Thyroid gland (tissue), 4 donors: ENCODE measurements around the gene KLHL17.

Experiments
- CTCF ChIP-seq, 6 experiments: fragments of 200-600 bp in 3 of 6; fragments of 450-650 bp in 3 of 6; sonication (generic) in 3 of 6; IDR thresholded peaks; one replicate each; pipeline ENCODE4 v1.5.1; 2016 to 2019; ENCODE audit warnings: antibody characterized with exemption in 6 of 6, mild to moderate bottlenecking in 2 of 6, inconsistent platforms in 1 of 6, moderate library complexity in 1 of 6
- POLR2A ChIP-seq, 2 donors: fragments of 450-650 bp; IDR thresholded peaks; one replicate each; pipeline ENCODE4 v1.6.1; 2017; ENCODE audit warnings: antibody characterized with exemption in 2 of 2, mild to moderate bottlenecking in 2 of 2, moderate library complexity in 1 of 2

- TF ChIP-seq POLR2A (IDR thresholded peaks at IDR 0.05) (no peak), CTCF (IDR thresholded peaks at IDR 0.05) (no peak)
These were observed 32.0 kb downstream of the KLHL17 start for GRCh38 chr1:992362-992761.
